ENCODE data around the gene NR5A1. TPM values are rescaled to one million over a fixed set of nuclear protein-coding genes. Genes with fewer than 3 reads are reported as not detected.

The NR5A1 gene
- total RNA-seq, 1 experiment from 2014 or later, result 0.64 TPM

DNA sequence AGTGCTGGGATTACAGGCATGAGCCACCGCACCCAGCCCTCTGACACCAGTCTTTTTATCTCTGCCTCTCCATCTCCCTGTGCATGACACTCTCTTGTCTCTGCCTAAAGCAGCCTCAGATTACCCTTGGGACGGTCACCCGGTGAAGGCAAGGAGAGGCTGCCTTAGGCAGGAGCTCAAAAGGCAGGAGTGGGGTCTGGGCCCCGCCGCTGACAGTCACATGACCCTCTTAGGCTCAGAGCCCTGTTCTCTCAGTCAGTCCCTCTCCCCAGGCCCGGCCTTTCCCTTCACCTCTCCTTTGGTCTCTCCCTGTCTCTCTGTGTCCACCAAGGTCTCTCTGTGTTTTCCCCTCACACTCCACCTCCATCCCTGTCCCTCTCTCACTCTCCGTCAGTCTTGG, 34.4 kb downstream of the NR5A1 start:
- intact Hi-C loops (cut with micrococcal nuclease), result no loop called here
- H3K36me3 ChIP-seq (ENCODE audit: control insufficient read depth in 1 of 2, insufficient read depth in 2 of 2, low read length in 2 of 2), result no peaks in the 10 kb centered on the region
- no peaks in the 10 kb centered on the region for H3K27me3 ChIP-seq (ENCODE audit: insufficient read depth, low read length)
- H4K20me1 ChIP-seq (ENCODE audit: insufficient read depth), result no peaks in the 10 kb centered on the region
- H3K4me1 ChIP-seq (ENCODE audit: control insufficient read depth in 1 of 2, insufficient read depth in 2 of 2, low read length in 2 of 2), result peaks cover 5 to 9% of the 10 kb centered on the region in 2 experiments
- no peak overlapping the region for H3K4me3 ChIP-seq (replicated peaks in 1 of 2; ENCODE audit: low read depth in 1 of 2, low read length in 2 of 2)
- no peaks in the 10 kb centered on the region for H3K79me2 ChIP-seq (ENCODE audit: insufficient read depth, low read length)
- no peak overlapping the region for H3K4me2 ChIP-seq (ENCODE audit: low read length)
- H3K9ac ChIP-seq (ENCODE audit: low read length), result no peak overlapping the region
- H3K27ac ChIP-seq (ENCODE audit: low read depth, low read length), result no peak overlapping the region
- TF ChIP-seq POLR2AphosphoS5 (IDR thresholded peaks at IDR 0.05; ENCODE audit: low read depth, low read length), result no peak
- TF ChIP-seq SP1 (IDR thresholded peaks at IDR 0.05; ENCODE audit: low read depth), result no peak
- TF ChIP-seq CBX3 (IDR thresholded peaks at IDR 0.05; ENCODE audit: low read depth), result no peak
- TF ChIP-seq POLR2A (IDR thresholded peaks at IDR 0.05; ENCODE audit: borderline replicate concordance, extremely low read depth, insufficient read depth, insufficient read length), result no peak
- ChIA-PET POLR2A (no interaction called here), RAD21 (ENCODE audit: low non-redundant PET in 1 of 2, low total read pairs in 2 of 2, uncharacterized antibody in 2 of 2, unreplicated experiment in 2 of 2) (no interaction called here), CTCF (no interaction called here)
- no peak for ATAC-seq
- no peaks in the 10 kb centered on the region for H3K9me2 ChIP-seq (ENCODE audit: insufficient read depth)
- H3K9me3 ChIP-seq (ENCODE audit: control insufficient read depth in 1 of 2, insufficient read depth in 1 of 2, low read depth in 1 of 2, low read length in 2 of 2), result no peaks in the 10 kb centered on the region
- BruUV-seq (replicated peaks), result no TSS peak
- no peak for DNase-seq (ENCODE audit: low read depth, low spot score)
- H2AFZ ChIP-seq (ENCODE audit: low read depth, low read length, poor library complexity, severe bottlenecking), result no peak overlapping the region

DNA sequence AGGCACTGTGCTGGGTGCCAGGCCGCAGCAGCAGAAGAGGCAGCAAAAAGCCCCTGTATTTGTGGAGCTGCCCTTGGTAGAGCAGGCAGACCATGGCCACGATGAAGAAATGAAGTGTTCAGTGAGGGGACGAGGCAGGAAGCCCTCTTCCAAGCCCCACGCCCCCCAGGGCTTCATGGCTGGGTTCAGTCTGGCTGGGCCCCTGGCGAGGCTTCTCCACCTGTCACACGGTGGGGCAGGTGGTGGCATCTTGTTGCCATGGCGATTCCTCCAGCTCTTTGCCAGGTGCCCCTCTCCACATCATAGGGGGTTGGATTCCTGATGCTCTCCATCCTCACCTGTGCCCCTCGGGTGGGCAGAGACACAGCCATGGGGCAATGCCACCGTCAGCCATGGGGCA, 35.4 kb downstream of the NR5A1 start:
- RAD21 ChIA-PET (ENCODE audit: low non-redundant PET in 1 of 2, low total read pairs in 2 of 2, uncharacterized antibody in 2 of 2, unreplicated experiment in 2 of 2), result no interaction called here
- DNase-seq (ENCODE audit: low read depth, low spot score) (no peak), ATAC-seq (no peak)
- Histone ChIP-seq H3K27ac (ENCODE audit: low read depth, low read length) (no peak overlapping the region), H3K36me3 (ENCODE audit: control insufficient read depth in 1 of 2, insufficient read depth in 2 of 2, low read length in 2 of 2) (no peaks in the 10 kb centered on the region), H2AFZ (ENCODE audit: low read depth, low read length, poor library complexity, severe bottlenecking) (no peak overlapping the region), H3K27me3 (ENCODE audit: insufficient read depth, low read length) (no peaks in the 10 kb centered on the region), H3K4me1 (ENCODE audit: control insufficient read depth in 1 of 2, insufficient read depth in 2 of 2, low read length in 2 of 2) (peaks cover 0 to under 1% of the 10 kb centered on the region in 2 experiments; a peak in 1 of 4 replicates), H3K9me2 (ENCODE audit: insufficient read depth) (no peaks in the 10 kb centered on the region), H3K79me2 (ENCODE audit: insufficient read depth, low read length) (no peaks in the 10 kb centered on the region), H3K9me3 (ENCODE audit: control insufficient read depth in 1 of 2, insufficient read depth in 1 of 2, low read depth in 1 of 2, low read length in 2 of 2) (no peaks in the 10 kb centered on the region), H3K9ac (ENCODE audit: low read length) (no peak overlapping the region), H4K20me1 (ENCODE audit: insufficient read depth) (no peaks in the 10 kb centered on the region), H3K4me2 (ENCODE audit: low read length) (no peak overlapping the region), H3K4me3 (replicated peaks in 1 of 2; ENCODE audit: low read depth in 1 of 2, low read length in 2 of 2) (no peak overlapping the region)
- intact Hi-C loops (cut with micrococcal nuclease), result no loop called here
- BruUV-seq (replicated peaks), result no TSS peak
- CTCF ChIA-PET, result no interaction called here
- POLR2A ChIA-PET, result no interaction called here
- TF ChIP-seq FOSL1 (IDR thresholded peaks at IDR 0.05; ENCODE audit: low read depth) (no peak), CEBPB (IDR thresholded peaks at IDR 0.05; ENCODE audit: low read depth) (no peak), POLR2A (IDR thresholded peaks at IDR 0.05; ENCODE audit: borderline replicate concordance, extremely low read depth, insufficient read depth, insufficient read length) (no peak), SRF (IDR thresholded peaks at IDR 0.05; ENCODE audit: low read depth) (no peak), ELF1 (IDR thresholded peaks at IDR 0.05; ENCODE audit: borderline replicate concordance, low read depth) (no peak), POLR2AphosphoS5 (IDR thresholded peaks at IDR 0.05; ENCODE audit: low read depth, low read length) (no peak), EGR1 (IDR thresholded peaks at IDR 0.05; ENCODE audit: low read depth) (no peak), EZH2 (IDR thresholded peaks at IDR 0.05) (no peak), CBX3 (IDR thresholded peaks at IDR 0.05; ENCODE audit: low read depth) (no peak), JUND (IDR thresholded peaks at IDR 0.05) (no peak), RAD21 (IDR thresholded peaks at IDR 0.05; ENCODE audit: low read depth) (no peak), ZBTB33 (IDR thresholded peaks at IDR 0.05; ENCODE audit: extremely low read depth, insufficient replicate concordance, low read length) (no peak), SIN3A (IDR thresholded peaks at IDR 0.05; ENCODE audit: low read depth) (no peak)
- TF ChIP-seq, protein P1, sequence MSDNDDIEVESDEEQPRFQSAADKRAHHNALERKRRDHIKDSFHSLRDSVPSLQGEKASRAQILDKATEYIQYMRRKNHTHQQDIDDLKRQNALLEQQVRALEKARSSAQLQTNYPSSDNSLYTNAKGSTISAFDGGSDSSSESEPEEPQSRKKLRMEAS (IDR thresholded peaks at IDR 0.05), result no peak
- TF ChIP-seq, protein P2, sequence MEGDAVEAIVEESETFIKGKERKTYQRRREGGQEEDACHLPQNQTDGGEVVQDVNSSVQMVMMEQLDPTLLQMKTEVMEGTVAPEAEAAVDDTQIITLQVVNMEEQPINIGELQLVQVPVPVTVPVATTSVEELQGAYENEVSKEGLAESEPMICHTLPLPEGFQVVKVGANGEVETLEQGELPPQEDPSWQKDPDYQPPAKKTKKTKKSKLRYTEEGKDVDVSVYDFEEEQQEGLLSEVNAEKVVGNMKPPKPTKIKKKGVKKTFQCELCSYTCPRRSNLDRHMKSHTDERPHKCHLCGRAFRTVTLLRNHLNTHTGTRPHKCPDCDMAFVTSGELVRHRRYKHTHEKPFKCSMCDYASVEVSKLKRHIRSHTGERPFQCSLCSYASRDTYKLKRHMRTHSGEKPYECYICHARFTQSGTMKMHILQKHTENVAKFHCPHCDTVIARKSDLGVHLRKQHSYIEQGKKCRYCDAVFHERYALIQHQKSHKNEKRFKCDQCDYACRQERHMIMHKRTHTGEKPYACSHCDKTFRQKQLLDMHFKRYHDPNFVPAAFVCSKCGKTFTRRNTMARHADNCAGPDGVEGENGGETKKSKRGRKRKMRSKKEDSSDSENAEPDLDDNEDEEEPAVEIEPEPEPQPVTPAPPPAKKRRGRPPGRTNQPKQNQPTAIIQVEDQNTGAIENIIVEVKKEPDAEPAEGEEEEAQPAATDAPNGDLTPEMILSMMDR (IDR thresholded peaks at IDR 0.05 in 2 of 3, conservative IDR thresholded peaks at IDR 0.05 in 1 of 3; ENCODE audit: borderline replicate concordance in 1 of 3, insufficient read depth in 1 of 3, low read depth in 2 of 3, low read length in 2 of 3), result no peak

Measured in HCT116 (cell line).